H1 (cell line): ENCODE results near the gene OXA1L. TPM values are rescaled to one million over a fixed set of nuclear protein-coding genes. Genes with fewer than 3 reads are reported as not detected.

ENCODE experiments used
- CTCF ChIA-PET: fragments of 300-600 bp; sonication (Branson Sonifier 250); formaldehyde crosslinking; loops from one replicate; lab custom pipeline; 2021; ENCODE audit not compliant: partially characterized antibody; lab: Charles Lee
- POLR2A ChIA-PET: fragments of 300-600 bp; sonication (Branson Sonifier 250); formaldehyde crosslinking; loops from one replicate; lab custom pipeline; 2021; ENCODE audit warnings: inconsistent platforms; ENCODE audit not compliant: partially characterized antibody; lab: Charles Lee
- DNase-seq, 2 experiments: peaks; one replicate each; pipeline versions ENCODE4 v3.0.0 to v3.0.0-alpha.2; 2010 to 2022; ENCODE audit warnings: low spot score in 2 of 2, low read depth in 1 of 2, mixed read lengths in 1 of 2
- FAIRE-seq: peaks from 2 replicates; lab custom pipeline; 2011; peaks lifted over from hg19 to GRCh38; lab: Jason Lieb, UNC
- H2AFZ ChIP-seq: 2 replicates; pipeline ENCODE4 v1.8.1; 2012; ENCODE audit warnings: low read length, inconsistent platforms
- H2AK5ac ChIP-seq: 2 replicates; pipeline ENCODE4 v1.6.1; 2013; ENCODE audit warnings: low read depth, low read length
- H2BK120ac ChIP-seq: replicated peaks from 2 replicates; pipeline ENCODE3; 2013; ENCODE audit warnings: low read depth, low read length, inconsistent platforms
- H2BK12ac ChIP-seq: 2 replicates; pipeline ENCODE4 v1.6.1; 2013; ENCODE audit warnings: low read depth, low read length
- H2BK15ac ChIP-seq: 2 replicates; pipeline ENCODE4 v1.6.1; 2013; ENCODE audit warnings: low read length
- H2BK20ac ChIP-seq: 2 replicates; pipeline ENCODE4 v1.6.1; 2013; ENCODE audit warnings: low read length
- H2BK5ac ChIP-seq: 2 replicates; pipeline ENCODE4 v1.6.1; 2013; ENCODE audit warnings: low read depth, low read length
- H3K14ac ChIP-seq: 2 replicates; pipeline ENCODE4 v1.6.1; 2013; ENCODE audit warnings: inconsistent platforms; ENCODE audit not compliant: insufficient read length
- H3K18ac ChIP-seq: 2 replicates; pipeline ENCODE4 v1.6.1; 2013; ENCODE audit warnings: low read length; ENCODE audit errors: extremely low read depth
- H3K23ac ChIP-seq: 2 replicates; pipeline ENCODE4 v1.6.1; 2013; ENCODE audit warnings: inconsistent platforms; ENCODE audit not compliant: insufficient read length
- H3K23me2 ChIP-seq: 2 replicates; pipeline ENCODE4 v1.6.1; 2013; ENCODE audit warnings: low read depth, low read length
- H3K27ac ChIP-seq: 2 replicates; pipeline ENCODE4 v1.6.1; 2011; ENCODE audit warnings: low read depth, low read length, inconsistent platforms
- H3K27me3 ChIP-seq, 4 experiments: replicated peaks in 1 of 4; 1 replicate in 1 of 4; 2 replicates in 3 of 4; pipeline versions ENCODE4 v1.6.1 to v1.8.1; 2011 to 2013; ENCODE audit warnings: low read length in 3 of 4, mild to moderate bottlenecking in 3 of 4, inconsistent platforms in 2 of 4, mixed read lengths in 2 of 4, moderate library complexity in 1 of 4; ENCODE audit not compliant: control insufficient read depth in 3 of 4, insufficient read depth in 3 of 4; ENCODE audit errors: extremely low read depth in 1 of 4
- H3K36me3 ChIP-seq, 4 experiments: 2 replicates each; pipeline versions ENCODE4 v1.6.1 to v1.8.1; 2011 to 2013; ENCODE audit warnings: mild to moderate bottlenecking in 4 of 4, low read length in 3 of 4, moderate library complexity in 2 of 4, control low read depth in 1 of 4, inconsistent platforms in 1 of 4; ENCODE audit not compliant: insufficient read depth in 4 of 4, control insufficient read depth in 2 of 4
- H3K4ac ChIP-seq: replicated peaks from 2 replicates; pipeline ENCODE3; 2013; ENCODE audit warnings: low read length, low read depth, mixed read lengths, inconsistent platforms; ENCODE audit not compliant: insufficient read length
- H3K4me1 ChIP-seq, 4 experiments: replicated peaks in 1 of 4; 1 replicate in 1 of 4; 2 replicates in 3 of 4; pipeline versions ENCODE4 v1.6.1 to v1.8.1; 2011 to 2013; ENCODE audit warnings: low read length in 3 of 4, inconsistent platforms in 2 of 4, mixed read lengths in 1 of 4; ENCODE audit not compliant: insufficient read depth in 4 of 4, control insufficient read depth in 3 of 4
- H3K4me2 ChIP-seq, 2 experiments: 2 replicates each; pipeline versions ENCODE4 v1.6.1 to v1.8.1; 2011 to 2013; ENCODE audit warnings: low read depth in 2 of 2, low read length in 2 of 2, control low read depth in 1 of 2, inconsistent platforms in 1 of 2, mild to moderate bottlenecking in 1 of 2; ENCODE audit not compliant: insufficient read depth in 1 of 2
- H3K4me3 ChIP-seq, 4 experiments: fragments of 200-600, 300-600 bp in 1 of 4; sonication (generic), shearing (Covaris generic), sonication (Bioruptor Twin) in 1 of 4; 2 replicates each; pipeline versions ENCODE4 v1.5.1 to v1.8.1; 2011 to 2016; ENCODE audit warnings: low read length in 4 of 4, low read depth in 3 of 4, control low read depth in 2 of 4, inconsistent platforms in 2 of 4, mild to moderate bottlenecking in 2 of 4, mixed read lengths in 1 of 4, moderate library complexity in 1 of 4; ENCODE audit not compliant: insufficient read depth in 2 of 4; ENCODE audit errors: extremely low read depth in 1 of 4
- H3K56ac ChIP-seq: replicated peaks from 2 replicates; pipeline ENCODE3; 2013; ENCODE audit warnings: low read depth, mild to moderate bottlenecking, mixed read lengths, low read length, inconsistent platforms; ENCODE audit not compliant: insufficient read length
- H3K79me1 ChIP-seq: 2 replicates; pipeline ENCODE4 v1.6.1; 2013; ENCODE audit warnings: low read depth, low read length, control low read depth
- H3K79me2 ChIP-seq, 2 experiments: 2 replicates each; pipeline versions ENCODE4 v1.6.1 to v1.8.1; 2012 to 2013; ENCODE audit warnings: low read length in 2 of 2, mild to moderate bottlenecking in 2 of 2, inconsistent platforms in 1 of 2; ENCODE audit not compliant: insufficient read depth in 2 of 2, control insufficient read depth in 1 of 2
- H3K9ac ChIP-seq, 4 experiments: replicated peaks in 1 of 4; 1 replicate in 1 of 4; 2 replicates in 3 of 4; pipeline versions ENCODE4 v1.6.1 to v1.8.1; 2011 to 2013; ENCODE audit warnings: low read depth in 3 of 4, low read length in 3 of 4, control low read depth in 2 of 4, mild to moderate bottlenecking in 2 of 4, moderate library complexity in 2 of 4, inconsistent platforms in 1 of 4; ENCODE audit errors: extremely low read depth in 1 of 4
- H3K9me3 ChIP-seq, 2 experiments: 2 replicates each; pipeline versions ENCODE4 v1.6.1 to v1.8.1; 2012 to 2013; ENCODE audit warnings: mild to moderate bottlenecking in 2 of 2, moderate library complexity in 2 of 2, control low read depth in 1 of 2, inconsistent platforms in 1 of 2, low read depth in 1 of 2, low read length in 1 of 2, mixed read lengths in 1 of 2; ENCODE audit not compliant: insufficient read depth in 2 of 2
- H4K20me1 ChIP-seq, 2 experiments: replicated peaks in 1 of 2; 2 replicates each; pipeline versions ENCODE3 to v1.8.1; 2011 to 2013; ENCODE audit warnings: inconsistent platforms in 2 of 2, low read length in 2 of 2, mild to moderate bottlenecking in 1 of 2; ENCODE audit not compliant: insufficient read depth in 2 of 2, control insufficient read depth in 1 of 2
- H4K5ac ChIP-seq: 2 replicates; pipeline ENCODE4 v1.6.1; 2013; ENCODE audit warnings: low read length, low read depth, mixed read lengths, inconsistent platforms; ENCODE audit not compliant: insufficient read length
- H4K8ac ChIP-seq: 2 replicates; pipeline ENCODE4 v1.8.0; 2013; ENCODE audit warnings: mild to moderate bottlenecking, moderate library complexity, low read length, inconsistent platforms; ENCODE audit not compliant: insufficient read depth; ENCODE audit errors: extremely low read depth
- H4K91ac ChIP-seq: replicated peaks from 2 replicates; pipeline ENCODE3; 2013; ENCODE audit warnings: low read length, mixed read lengths, inconsistent platforms; ENCODE audit not compliant: insufficient read length
- CBX8 ChIP-seq: fragments of 300-800, 300-1000 bp; sonication (generic); IDR thresholded peaks from 2 replicates; pipeline ENCODE4 v1.7.1; 2016; ENCODE audit warnings: low read depth, low read length, borderline replicate concordance
- CREB1 ChIP-seq: IDR thresholded peaks from 2 replicates; pipeline ENCODE4 v1.6.1; 2012; ENCODE audit warnings: inconsistent platforms
- FOSL1 ChIP-seq: IDR thresholded peaks from 2 replicates; pipeline ENCODE4 v1.6.1; 2011; ENCODE audit warnings: mild to moderate bottlenecking, low read depth, low read length, moderate library complexity; ENCODE audit not compliant: insufficient read depth
- GTF2F1 ChIP-seq: IDR thresholded peaks from 2 replicates; pipeline ENCODE4 v1.6.1; 2012; ENCODE audit warnings: low read depth, low read length, improper control_type of control experiment, borderline replicate concordance
- KDM4A ChIP-seq: IDR thresholded peaks from one replicate; pipeline ENCODE4 v1.7.1; 2012; ENCODE audit warnings: low read depth, mild to moderate bottlenecking, moderate library complexity, low read length, inconsistent platforms; ENCODE audit not compliant: severe bottlenecking
- KDM5A ChIP-seq: fragments of 200-600 bp; IDR thresholded peaks from 2 replicates; pipeline ENCODE4 v1.7.1; 2012; ENCODE audit warnings: mild to moderate bottlenecking, low read length, inconsistent platforms, mixed read lengths
- RXRA ChIP-seq: IDR thresholded peaks from 2 replicates; pipeline ENCODE4 v1.6.1; 2011; ENCODE audit warnings: low read depth, mild to moderate bottlenecking, low read length, moderate library complexity; ENCODE audit not compliant: insufficient read depth
- SUZ12 ChIP-seq: fragments of 200-600 bp; sonication (generic); IDR thresholded peaks from 2 replicates; pipeline ENCODE4 v1.6.1; 2012; ENCODE audit warnings: mild to moderate bottlenecking, inconsistent platforms, low read length, moderate library complexity, mixed read lengths
- TCF12 ChIP-seq: IDR thresholded peaks from 2 replicates; pipeline ENCODE4 v1.6.1; 2011; ENCODE audit warnings: low read depth, mild to moderate bottlenecking, low read length
- WGBS, 2 experiments: shearing (Covaris generic) in 1 of 2; methylation state at CpG; one replicate each; pipeline versions ENCODE4 v1.1.6 to v1.1.7; 2013 to 2015; ENCODE audit warnings: low lambda C conversion rate in 2 of 2, mixed read lengths in 2 of 2, inconsistent platforms in 1 of 2, low coverage in 1 of 2, missing lambda C conversion rate in 1 of 2; ENCODE audit not compliant: insufficient replicate concordance in 2 of 2, insufficient coverage in 1 of 2, insufficient read length in 1 of 2; ENCODE audit errors: extremely low coverage in 1 of 2, missing lambda C conversion rate in 1 of 2; 5-methylcytosine and 5-hydroxymethylcytosine counted together
- polyA plus RNA-seq, 7 experiments: library from polyadenylated mRNA; depleted of rRNA in 3 of 7; stranded (reverse) in 5 of 7; unstranded in 2 of 7; fragments of >200 nt in 5 of 7; fragments of 200-250 nt in 2 of 7; gene quantifications; 1 replicate in 5 of 7; 2 replicates in 1 of 7; 4 replicates in 1 of 7; pipeline versions ENCODE4 v1.2.1 to v1.2.3, GENCODE V29; 2011 to 2013; ENCODE audit warnings: missing spikeins in 2 of 7, mixed read lengths in 2 of 7
- total RNA-seq: library from RNA; stranded (reverse); fragmentation: NEBNext Ultra II Directional; extraction: Animal tissue kit (Norgen Biotek cat#: 25700); gene quantifications from 2 replicates; pipeline ENCODE4 v1.2.1, GENCODE V29; 2021
- TF ChIP-seq, protein P1 (sequence below): IDR thresholded peaks from 2 replicates; pipeline ENCODE4 v1.6.1; 2012; ENCODE audit warnings: inconsistent platforms

The OXA1L gene
- total and polyA plus RNA-seq, 2 of the 8 experiments (the other 6 are each of a cell fraction or from before 2014, with no cell fraction given) = 125 to 199 TPM

DNA sequence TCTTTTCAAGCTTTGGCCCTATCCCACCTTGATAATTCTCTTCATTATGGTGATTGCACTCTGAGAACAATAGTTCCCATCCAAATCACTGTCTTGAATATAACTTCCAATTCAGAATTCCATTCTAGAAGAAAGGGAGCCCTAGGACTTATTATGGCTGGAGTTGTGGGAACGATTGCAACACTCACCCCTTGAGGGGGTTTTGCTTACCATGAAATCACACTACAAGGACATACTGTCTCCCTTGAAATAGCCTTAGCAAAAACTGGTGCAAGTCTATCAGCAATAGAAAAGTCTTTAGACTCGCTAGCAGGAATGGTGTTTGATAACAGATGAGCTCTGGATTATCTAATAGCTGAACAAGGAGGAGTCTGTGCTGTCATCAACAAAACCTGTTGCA is 31.4 kb upstream of the OXA1L start:
- FAIRE-seq = no peak

More for the DNA sequence above, 31.4 kb upstream of the OXA1L start:
- Histone ChIP-seq H3K14ac (no peak overlapping the region), H2BK15ac (no peak overlapping the region), H3K4me1 (no peaks in the 10 kb centered on the region), H3K9me3 (peaks cover 3 to 4% of the 10 kb centered on the region in 2 experiments; a peak in 2 of 4 replicates), H2AK5ac (no peak overlapping the region), H3K36me3 (no peaks in the 10 kb centered on the region), H2AFZ (no peak overlapping the region), H3K56ac (no peak overlapping the region), H3K27me3 (no peaks in the 10 kb centered on the region), H3K18ac (no peak overlapping the region), H2BK120ac (no peak overlapping the region), H3K9ac (no peak overlapping the region), H3K4ac (no peak overlapping the region), H3K79me1 (no peaks in the 10 kb centered on the region), H4K91ac (no peak overlapping the region), H3K23ac (no peak overlapping the region), H2BK12ac (no peak overlapping the region), H3K27ac (no peak overlapping the region), H3K23me2 (no peaks in the 10 kb centered on the region), H3K79me2 (no peaks in the 10 kb centered on the region), H4K8ac (no peak overlapping the region), H3K4me3 (no peak overlapping the region), H4K20me1 (no peaks in the 10 kb centered on the region), H2BK20ac (no peak overlapping the region), H4K5ac (no peak overlapping the region), H3K4me2 (no peak overlapping the region), H2BK5ac (no peak overlapping the region)
- DNase-seq = no peak
- ChIA-PET CTCF (no interaction called here), POLR2A (no interaction called here)
- 84% methylated on average over 2 of the region's 2 CpGs; no CpG with 5 or more reads in 1 of the 2 experiments for WGBS, 2 experiments
- TF ChIP-seq, protein P1, sequence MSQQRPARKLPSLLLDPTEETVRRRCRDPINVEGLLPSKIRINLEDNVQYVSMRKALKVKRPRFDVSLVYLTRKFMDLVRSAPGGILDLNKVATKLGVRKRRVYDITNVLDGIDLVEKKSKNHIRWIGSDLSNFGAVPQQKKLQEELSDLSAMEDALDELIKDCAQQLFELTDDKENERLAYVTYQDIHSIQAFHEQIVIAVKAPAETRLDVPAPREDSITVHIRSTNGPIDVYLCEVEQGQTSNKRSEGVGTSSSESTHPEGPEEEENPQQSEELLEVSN = no peak
- TF ChIP-seq CREB1 (no peak), SUZ12 (no peak), TCF12 (no peak), KDM4A (no peak), RXRA (no peak), GTF2F1 (no peak), KDM5A (no peak), CBX8 (no peak), FOSL1 (no peak)
